Measurements from ENCODE around the gene MLLT10. TPM values are rescaled to one million over a fixed set of nuclear protein-coding genes. Genes with fewer than 3 reads are reported as not detected.

Gene MLLT10
- total and polyA plus RNA-seq, 9 of the 15 experiments (the other 6 are each of a cell fraction or from before 2014, with no cell fraction given), result 18.8 to 81.4 (median 64.2) TPM

DNA sequence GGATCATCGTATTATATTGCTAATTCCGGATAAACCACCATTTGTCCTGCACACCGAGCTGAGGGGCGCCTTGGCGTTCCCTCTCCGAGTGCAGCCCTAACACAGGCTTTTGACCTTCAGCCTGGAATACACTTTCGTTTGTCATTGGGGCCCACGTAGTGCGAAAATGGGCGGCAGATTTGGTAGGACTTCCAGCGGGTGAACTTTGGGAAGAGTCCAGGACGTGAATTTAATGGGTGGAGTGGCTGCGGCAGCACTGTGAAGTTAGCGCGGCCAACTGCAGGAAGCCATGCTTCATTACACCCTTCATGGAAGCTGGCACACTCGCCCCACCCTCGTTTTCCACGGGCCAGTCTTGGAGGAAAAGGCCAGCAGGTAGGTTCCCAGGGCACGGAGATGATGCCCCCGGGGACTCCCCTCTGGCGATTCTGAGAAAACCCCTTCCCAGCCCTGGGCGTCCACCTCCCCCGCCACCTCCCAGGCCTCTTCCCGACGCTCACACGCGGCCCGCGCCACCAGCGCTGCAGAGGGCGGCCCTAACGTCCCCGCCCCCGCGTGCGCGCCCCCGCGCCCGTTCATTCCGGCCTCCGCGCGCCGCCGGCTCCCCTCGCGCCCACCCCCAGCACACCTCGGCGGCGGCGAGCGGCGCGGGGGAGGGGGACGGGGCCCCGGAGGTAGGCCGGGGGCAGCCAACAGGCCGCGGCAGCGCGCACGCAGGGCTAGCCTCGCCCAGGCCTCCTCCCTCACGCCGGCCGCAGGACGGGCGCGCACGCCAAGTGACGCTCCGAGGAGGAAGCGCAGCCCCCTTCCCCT, at the start of gene MLLT10 (continued):
- TF ChIP-seq, protein P1, sequence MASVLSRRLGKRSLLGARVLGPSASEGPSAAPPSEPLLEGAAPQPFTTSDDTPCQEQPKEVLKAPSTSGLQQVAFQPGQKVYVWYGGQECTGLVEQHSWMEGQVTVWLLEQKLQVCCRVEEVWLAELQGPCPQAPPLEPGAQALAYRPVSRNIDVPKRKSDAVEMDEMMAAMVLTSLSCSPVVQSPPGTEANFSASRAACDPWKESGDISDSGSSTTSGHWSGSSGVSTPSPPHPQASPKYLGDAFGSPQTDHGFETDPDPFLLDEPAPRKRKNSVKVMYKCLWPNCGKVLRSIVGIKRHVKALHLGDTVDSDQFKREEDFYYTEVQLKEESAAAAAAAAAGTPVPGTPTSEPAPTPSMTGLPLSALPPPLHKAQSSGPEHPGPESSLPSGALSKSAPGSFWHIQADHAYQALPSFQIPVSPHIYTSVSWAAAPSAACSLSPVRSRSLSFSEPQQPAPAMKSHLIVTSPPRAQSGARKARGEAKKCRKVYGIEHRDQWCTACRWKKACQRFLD (CRISPR knock-in tag; IDR thresholded peaks at IDR 0.05), result peak; percentile 97
- TF ChIP-seq MTA2 (IDR thresholded peaks at IDR 0.05; ENCODE audit: low read depth) (no peak), RBM39 (optimal IDR thresholded peaks at IDR 0.05; ENCODE audit: low read depth, low read length) (peak; percentile 84), PCBP1 (IDR thresholded peaks at IDR 0.05; ENCODE audit: low read depth, low read length, poor library complexity, severe bottlenecking) (peak; percentile 76), POLR2H (tag; IDR thresholded peaks at IDR 0.05; ENCODE audit: low read depth) (peak; percentile 85), SMAD3 (CRISPR knock-in tag; conservative IDR thresholded peaks at IDR 0.05) (no peak), HNRNPLL (IDR thresholded peaks at IDR 0.05; ENCODE audit: low read depth, low read length, poor library complexity, severe bottlenecking) (peak; percentile 88), XRCC3 (IDR thresholded peaks at IDR 0.05) (no peak), HNRNPK (IDR thresholded peaks at IDR 0.05; ENCODE audit: low read depth, low read length, poor library complexity, severe bottlenecking) (peak; percentile 73), TAF1 (IDR thresholded peaks at IDR 0.05; ENCODE audit: control insufficient read depth, extremely low read depth, insufficient read depth, low read length, severe bottlenecking) (peak; percentile 77), ZNF707 (CRISPR knock-in tag; conservative IDR thresholded peaks at IDR 0.05) (no peak), RCOR1 (IDR thresholded peaks at IDR 0.05; ENCODE audit: borderline replicate concordance in 1 of 2, low read depth in 2 of 2, low read length in 2 of 2) (peak in 1 of 2 experiments; percentile 54; a peak in 1 of 4 replicates), ZNF830 (CRISPR knock-in tag; IDR thresholded peaks at IDR 0.05) (no peak), CHD1 (IDR thresholded peaks at IDR 0.05; ENCODE audit: low read length) (peak; percentile 70)
- TF ChIP-seq, protein P2, sequence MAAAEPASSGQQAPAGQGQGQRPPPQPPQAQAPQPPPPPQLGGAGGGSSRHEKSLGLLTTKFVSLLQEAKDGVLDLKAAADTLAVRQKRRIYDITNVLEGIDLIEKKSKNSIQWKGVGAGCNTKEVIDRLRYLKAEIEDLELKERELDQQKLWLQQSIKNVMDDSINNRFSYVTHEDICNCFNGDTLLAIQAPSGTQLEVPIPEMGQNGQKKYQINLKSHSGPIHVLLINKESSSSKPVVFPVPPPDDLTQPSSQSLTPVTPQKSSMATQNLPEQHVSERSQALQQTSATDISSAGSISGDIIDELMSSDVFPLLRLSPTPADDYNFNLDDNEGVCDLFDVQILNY (CRISPR knock-in tag; IDR thresholded peaks at IDR 0.05), result 0 out of 2 replicates have a peak, but pooled peaks have one; percentile 57
- TF ChIP-seq, protein P3, sequence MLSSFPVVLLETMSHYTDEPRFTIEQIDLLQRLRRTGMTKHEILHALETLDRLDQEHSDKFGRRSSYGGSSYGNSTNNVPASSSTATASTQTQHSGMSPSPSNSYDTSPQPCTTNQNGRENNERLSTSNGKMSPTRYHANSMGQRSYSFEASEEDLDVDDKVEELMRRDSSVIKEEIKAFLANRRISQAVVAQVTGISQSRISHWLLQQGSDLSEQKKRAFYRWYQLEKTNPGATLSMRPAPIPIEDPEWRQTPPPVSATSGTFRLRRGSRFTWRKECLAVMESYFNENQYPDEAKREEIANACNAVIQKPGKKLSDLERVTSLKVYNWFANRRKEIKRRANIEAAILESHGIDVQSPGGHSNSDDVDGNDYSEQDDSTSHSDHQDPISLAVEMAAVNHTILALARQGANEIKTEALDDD (IDR thresholded peaks at IDR 0.05), result peak; percentile 18; the same call in 1 of the 2 replicates
- TF ChIP-seq, protein P4, sequence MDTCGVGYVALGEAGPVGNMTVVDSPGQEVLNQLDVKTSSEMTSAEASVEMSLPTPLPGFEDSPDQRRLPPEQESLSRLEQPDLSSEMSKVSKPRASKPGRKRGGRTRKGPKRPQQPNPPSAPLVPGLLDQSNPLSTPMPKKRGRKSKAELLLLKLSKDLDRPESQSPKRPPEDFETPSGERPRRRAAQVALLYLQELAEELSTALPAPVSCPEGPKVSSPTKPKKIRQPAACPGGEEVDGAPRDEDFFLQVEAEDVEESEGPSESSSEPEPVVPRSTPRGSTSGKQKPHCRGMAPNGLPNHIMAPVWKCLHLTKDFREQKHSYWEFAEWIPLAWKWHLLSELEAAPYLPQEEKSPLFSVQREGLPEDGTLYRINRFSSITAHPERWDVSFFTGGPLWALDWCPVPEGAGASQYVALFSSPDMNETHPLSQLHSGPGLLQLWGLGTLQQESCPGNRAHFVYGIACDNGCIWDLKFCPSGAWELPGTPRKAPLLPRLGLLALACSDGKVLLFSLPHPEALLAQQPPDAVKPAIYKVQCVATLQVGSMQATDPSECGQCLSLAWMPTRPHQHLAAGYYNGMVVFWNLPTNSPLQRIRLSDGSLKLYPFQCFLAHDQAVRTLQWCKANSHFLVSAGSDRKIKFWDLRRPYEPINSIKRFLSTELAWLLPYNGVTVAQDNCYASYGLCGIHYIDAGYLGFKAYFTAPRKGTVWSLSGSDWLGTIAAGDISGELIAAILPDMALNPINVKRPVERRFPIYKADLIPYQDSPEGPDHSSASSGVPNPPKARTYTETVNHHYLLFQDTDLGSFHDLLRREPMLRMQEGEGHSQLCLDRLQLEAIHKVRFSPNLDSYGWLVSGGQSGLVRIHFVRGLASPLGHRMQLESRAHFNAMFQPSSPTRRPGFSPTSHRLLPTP (IDR thresholded peaks at IDR 0.05; ENCODE audit: borderline replicate concordance, extremely low read depth, insufficient read length), result no peak
- TF ChIP-seq, protein P5, sequence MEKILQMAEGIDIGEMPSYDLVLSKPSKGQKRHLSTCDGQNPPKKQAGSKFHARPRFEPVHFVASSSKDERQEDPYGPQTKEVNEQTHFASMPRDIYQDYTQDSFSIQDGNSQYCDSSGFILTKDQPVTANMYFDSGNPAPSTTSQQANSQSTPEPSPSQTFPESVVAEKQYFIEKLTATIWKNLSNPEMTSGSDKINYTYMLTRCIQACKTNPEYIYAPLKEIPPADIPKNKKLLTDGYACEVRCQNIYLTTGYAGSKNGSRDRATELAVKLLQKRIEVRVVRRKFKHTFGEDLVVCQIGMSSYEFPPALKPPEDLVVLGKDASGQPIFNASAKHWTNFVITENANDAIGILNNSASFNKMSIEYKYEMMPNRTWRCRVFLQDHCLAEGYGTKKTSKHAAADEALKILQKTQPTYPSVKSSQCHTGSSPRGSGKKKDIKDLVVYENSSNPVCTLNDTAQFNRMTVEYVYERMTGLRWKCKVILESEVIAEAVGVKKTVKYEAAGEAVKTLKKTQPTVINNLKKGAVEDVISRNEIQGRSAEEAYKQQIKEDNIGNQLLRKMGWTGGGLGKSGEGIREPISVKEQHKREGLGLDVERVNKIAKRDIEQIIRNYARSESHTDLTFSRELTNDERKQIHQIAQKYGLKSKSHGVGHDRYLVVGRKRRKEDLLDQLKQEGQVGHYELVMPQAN (IDR thresholded peaks at IDR 0.05; ENCODE audit: borderline replicate concordance), result 0 out of 2 replicates have a peak, but pooled peaks have one; percentile 72
